ENCODE results near the gene KLRC3.
"Not testable (repeated sequence)": the region's sequence is repeated elsewhere in the genome, so short reads cannot be mapped to it uniquely, and the experiment has no call there.

KLRC3 gene

GRCh38 chr12:10369557-10370415 is 50.6 kb downstream of the KLRC3 start:
- DNase-seq (ENCODE audit: low spot score) = no peak

- DNase-seq (ENCODE audit: low spot score) = no peak
Observed at GRCh38 chr12:10368206-10369171, 51.9 kb downstream of the KLRC3 start.

- not testable (repeated sequence) for DNase-seq (ENCODE audit: low spot score)
Observed at GRCh38 chr12:10367714-10368113, 52.7 kb downstream of the KLRC3 start.

GRCh38 chr12:10366875-10367274 is 53.5 kb downstream of the KLRC3 start:
- DNase-seq (ENCODE audit: low spot score) = no peak

- peak; percentile 47 for DNase-seq (ENCODE audit: low spot score)
Observed at GRCh38 chr12:10365696-10366405, 54.5 kb downstream of the KLRC3 start.

- DNase-seq (ENCODE audit: low spot score) = peak; percentile 87
Observed at GRCh38 chr12:10364815-10365622, 55.4 kb downstream of the KLRC3 start.

- peak; percentile 71 for DNase-seq (ENCODE audit: low spot score)
Observed at GRCh38 chr12:10363914-10364814, 56.2 kb downstream of the KLRC3 start.

GRCh38 chr12:10363658-10363913 is 56.8 kb downstream of the KLRC3 start:
- DNase-seq (ENCODE audit: low spot score) = no peak

- peak; percentile 84 for DNase-seq (ENCODE audit: low spot score)
Observed at GRCh38 chr12:10362828-10363657, 57.4 kb downstream of the KLRC3 start.

GRCh38 chr12:10362325-10362724 is 58.1 kb downstream of the KLRC3 start:
- DNase-seq (ENCODE audit: low spot score) = peak; percentile 59

Data from kidney tubule cell (primary cell).